Midbrain (tissue), 1 donor: ENCODE data around the gene NDUFA5.
"Not testable (repeated sequence)": the region's sequence is repeated elsewhere in the genome, so short reads cannot be mapped to it uniquely, and the experiment has no call there.

Experiments
- DNase-seq: peaks from one replicate; lab custom pipeline; 2025; lab: John Stamatoyannopoulos, UW

NDUFA5 gene

DNA sequence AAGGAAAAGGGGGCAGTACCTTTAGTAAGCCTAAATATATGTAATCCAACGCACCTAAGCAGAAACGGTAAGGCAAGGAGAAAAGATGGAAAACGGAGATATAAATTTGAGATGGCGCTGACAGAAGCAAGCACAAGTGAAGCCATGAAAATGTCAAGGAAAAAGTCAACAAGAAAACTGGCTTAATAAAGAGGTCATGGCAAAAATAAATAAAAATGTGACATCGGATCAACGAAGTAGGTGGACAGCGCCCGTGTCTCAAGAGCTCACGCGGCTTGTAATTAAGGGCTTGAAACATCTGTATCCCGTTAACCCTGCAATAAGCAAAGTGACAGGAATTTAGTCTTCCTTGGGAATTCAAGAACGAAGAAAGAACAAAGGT lies 611 bp downstream of the NDUFA5 start:
- DNase-seq: no peak

DNA sequence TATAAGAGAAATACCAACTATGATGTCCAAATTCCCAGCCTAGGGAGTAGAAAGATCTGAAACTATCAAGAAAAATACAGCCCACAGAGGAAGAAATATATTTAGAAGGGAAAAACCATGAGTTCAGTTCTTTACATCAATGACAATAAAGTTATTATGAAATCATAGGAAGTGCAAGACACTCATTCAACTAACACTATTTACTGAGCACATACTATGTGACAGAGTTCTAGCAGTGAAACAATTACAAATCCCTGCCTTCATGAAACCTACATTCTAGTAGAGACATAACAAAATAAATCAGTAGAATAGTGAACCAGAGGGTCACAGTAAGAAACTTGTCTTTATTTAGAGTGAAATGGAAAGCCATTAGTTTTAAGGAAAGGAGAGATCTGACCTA lies 2.1 kb downstream of the NDUFA5 start:
- DNase-seq: no peak

DNA sequence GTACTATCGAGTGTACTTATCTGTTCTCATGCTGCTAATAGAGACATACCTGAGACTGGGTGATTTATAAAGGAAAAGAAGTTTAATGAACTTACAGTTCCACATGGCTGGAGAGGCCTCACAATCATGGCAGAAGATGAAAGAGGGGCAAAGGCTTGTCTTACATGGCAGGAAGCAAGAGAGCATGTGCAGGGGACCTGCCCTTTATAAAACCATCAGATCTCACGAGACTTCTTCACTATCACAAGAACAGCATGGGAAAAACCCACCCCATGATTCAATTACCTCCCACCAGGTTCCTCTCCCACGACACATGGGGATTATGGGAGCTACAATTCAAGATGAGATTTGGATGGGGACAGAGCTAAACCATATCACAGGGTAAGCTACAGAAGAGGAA lies 4.5 kb downstream of the NDUFA5 start:
- no peak for DNase-seq

DNA sequence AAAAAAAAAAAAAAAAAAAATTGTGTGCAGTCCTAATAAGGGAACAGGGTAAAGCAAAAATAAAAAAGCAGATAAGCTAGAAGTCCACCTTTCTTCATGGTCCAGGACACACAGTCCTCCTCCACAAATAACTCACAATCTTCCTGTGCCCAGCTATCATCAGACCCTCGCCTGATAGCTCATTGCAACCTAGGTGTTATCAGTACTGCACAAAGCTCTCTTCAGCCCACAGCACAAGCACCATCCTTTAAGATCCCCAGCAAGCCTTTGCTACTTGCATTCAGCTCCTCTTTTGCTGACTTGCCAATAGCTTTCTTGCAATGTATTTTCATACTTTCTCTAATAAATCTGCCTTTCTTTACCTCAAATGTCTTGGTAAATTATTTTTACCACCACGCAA lies 5.0 kb downstream of the NDUFA5 start:
- DNase-seq: no peak

DNA sequence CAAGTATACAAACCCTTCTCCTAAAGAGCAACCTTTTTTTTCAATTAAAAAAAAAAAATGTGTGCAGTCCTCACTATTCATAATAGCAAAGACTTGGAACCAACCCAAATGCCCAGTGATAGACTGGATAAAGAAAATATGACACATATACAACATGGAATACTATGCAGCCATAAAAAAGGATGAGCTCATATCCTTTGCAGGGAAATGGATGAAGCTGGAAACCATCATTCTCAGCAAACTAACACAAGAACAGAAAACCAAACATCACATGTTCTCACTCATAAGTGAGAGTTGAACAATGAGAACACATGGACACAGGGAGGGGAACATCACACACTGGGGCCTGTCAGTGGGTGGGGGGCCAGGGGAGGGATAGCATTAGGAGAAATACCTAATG lies 5.5 kb downstream of the NDUFA5 start:
- DNase-seq: not testable (repeated sequence)

DNA sequence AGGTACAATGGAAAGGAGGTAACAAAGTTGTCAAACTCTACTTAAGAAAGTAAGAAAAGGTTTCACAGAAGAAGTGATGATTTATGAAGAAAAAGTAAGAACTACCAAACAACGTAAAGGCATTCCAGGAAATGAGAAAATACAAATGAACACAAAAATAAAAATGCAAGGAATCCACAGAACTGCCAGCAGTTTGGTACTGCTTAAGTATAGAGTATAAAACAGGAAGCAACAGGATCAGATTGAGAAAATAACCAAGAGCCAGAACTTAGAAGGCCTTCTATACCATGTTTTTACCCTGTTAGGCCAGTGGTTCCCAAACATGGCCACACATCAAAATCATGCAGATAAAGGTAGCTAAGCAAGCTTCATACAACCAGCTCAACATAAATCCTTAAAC lies 9.2 kb downstream of the NDUFA5 start:
- no peak for DNase-seq

DNA sequence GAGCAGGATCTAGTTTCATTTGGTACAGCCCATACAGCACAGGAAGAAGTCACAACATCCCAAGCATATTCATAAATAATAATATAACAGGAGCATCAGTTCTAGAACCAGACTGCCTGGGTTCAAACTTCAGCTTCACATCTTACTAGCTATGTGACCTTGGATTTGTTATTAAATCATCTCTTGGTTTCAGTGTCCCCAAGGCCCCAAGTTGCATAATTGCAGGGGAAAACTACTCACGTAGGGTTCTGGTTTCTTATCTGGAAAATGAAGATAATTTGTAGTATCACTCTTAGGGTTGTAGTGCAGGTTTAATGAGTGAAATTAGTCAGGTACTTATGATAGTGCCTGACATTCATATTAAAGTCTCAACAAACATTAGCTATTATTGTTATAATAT lies 17.7 kb downstream of the NDUFA5 start:
- no peak for DNase-seq

DNA sequence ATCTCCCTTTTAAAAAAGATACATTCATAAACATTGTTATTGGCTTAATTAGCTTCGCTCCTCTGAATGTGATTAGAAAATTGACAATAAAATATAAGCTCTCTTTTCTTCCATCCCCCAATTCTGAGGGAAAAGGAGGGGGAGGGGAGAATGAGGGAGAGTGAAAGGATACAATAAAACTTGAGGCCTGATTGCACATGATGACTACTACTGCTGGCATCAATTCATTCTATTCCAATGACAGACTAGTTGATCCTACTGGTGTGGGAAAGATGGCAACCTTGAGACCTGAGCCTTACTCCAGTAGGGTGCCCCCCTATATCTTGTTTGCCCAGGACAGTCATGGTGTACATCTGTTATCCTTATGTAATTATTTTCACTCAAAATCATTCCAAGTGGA lies 18.7 kb downstream of the NDUFA5 start:
- DNase-seq: no peak

DNA sequence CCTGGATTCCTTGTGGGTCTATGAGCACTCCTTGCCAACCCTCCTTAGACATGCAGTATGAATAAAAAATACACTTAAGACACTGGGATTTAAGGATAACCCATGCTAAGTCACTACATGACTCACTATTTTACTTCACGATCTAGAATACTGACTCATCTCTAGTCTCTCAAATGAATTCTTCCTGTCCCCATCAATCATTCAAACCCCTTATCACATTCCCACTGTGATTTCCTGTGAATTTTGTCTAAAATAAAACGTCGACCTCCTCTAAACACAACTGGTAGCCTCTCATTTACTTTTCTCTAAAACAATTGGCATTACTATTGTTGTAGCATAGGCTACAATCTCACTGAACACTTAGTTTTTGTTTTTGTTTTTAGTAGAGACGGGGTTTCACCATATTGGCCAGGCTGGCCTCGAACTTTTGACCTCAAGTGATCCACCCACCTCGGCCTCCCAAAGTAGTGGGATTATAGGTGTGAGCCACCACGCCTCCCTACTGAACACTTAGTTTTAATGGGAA lies 19.4 kb downstream of the NDUFA5 start:
- DNase-seq: no peak

DNA sequence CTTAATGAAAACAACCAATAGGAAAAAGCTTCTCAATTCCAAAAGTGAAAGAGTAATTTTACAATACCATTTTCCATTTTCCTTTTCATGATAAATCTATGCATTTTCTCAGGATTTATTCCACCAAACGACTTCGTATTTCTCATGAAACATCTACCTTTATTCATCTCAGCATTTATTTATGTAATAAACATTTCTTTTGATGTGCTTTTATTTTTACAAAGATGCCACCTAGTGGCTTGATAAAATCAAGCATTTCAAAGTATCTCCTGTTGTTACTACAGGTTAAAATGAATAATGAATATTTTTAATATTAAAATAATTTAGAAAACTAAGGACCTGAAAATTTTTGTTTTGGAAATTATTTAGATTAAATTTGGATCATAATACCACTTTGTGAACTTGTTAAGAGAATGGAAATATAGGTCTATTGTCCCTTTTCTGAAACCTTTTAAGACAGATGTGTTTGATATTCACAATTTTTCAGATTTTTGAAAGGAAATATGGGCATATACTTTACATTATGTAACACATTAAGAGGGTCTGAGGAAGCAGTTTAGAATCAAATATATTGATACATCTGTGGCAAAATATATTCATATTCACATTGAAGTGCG lies 20.5 kb downstream of the NDUFA5 start:
- DNase-seq: peak; percentile 26

DNA sequence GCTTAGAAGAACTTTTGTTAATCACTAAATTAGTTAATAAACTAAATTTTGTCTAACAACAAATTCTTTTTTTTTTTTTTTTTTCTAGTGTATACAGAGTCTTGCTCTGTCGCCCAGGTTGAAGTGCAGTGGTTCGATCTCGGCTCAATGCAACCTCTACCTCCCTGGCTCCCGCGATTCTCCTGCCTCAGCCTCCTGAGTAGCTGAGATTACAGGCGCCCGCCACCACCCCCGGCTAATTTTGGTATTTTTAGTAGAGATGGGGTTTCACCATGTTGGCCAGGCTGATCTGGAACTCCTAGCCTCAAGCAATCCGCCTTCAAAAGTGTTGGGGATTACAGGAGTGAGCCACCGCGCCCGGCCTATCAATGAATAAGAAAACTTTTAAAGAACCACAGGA lies 22.1 kb downstream of the NDUFA5 start:
- DNase-seq: no peak

DNA sequence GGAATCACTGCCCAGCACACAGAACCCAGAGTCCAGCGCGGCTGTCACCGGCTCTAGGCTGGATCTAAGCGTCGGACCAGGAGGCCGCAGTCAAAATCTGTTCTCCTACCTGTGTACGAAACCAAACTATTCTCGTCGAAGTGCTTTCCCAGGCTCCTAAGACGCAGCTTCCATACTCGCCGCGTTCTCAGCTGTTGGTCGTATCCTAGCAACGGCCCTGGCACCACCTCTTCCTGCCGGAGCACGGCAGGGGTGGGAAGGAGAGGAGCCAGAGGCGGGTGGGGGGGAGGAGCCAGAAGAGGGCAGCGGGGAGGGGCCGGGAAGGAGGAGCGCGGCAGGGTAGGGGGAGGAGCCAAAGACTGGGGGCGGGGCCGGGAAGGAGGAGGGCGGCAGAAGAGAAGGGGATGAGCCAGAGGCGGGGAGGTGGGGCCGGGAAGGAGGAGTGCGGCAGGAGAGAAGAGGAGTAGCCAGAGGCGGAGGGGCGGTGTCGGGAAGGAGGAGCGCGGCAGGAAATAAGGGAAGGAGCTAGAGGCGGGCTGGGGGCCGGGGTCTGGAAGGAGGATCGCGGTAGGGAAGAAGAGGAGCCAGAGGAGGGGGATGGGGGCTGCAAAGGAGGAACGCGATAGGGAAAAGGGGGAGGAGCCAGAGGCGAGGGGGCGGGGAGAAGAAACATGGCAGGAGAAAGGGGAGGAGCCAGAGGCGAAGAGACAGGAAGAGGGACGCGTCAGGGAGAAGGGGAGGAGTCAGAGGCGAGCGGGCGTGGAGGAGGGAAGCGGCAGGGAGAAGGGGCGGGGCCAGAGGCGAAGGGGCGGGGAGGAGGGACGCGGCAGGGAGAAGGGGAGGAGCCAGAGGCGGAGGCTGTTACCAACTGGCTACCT lies 23.0 kb downstream of the NDUFA5 start, which contains the start of gene IQUB:
IQUB (minus strand) TSS at position 213 of the 878 bp plus-strand sequence. CDS start 22,255 bp downstream, outside the sequence.
- peak; percentile 97 for DNase-seq

DNA sequence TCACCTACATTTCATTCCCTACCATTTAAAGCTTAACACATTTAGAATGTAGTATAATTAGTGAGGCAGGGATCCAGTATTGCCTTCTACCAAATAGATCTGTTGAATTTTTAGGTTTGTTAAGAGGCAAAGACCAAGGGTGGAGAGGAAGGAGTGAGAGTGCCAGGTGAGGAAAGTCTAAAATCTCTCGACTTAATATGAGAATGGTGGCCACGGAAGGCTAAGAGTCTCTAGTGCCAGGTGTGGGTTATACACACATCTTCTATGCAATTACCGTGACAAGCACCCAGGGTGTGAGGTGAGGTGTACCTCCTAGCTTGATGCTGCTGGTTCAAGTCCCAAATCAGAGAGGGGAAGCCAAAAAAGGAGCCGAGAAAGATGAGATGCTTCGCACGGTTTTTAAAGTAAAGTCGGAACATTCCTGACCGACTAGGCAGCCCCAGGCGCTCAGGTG lies 23.7 kb downstream of the NDUFA5 start:
- peak; percentile 53 for DNase-seq

DNA sequence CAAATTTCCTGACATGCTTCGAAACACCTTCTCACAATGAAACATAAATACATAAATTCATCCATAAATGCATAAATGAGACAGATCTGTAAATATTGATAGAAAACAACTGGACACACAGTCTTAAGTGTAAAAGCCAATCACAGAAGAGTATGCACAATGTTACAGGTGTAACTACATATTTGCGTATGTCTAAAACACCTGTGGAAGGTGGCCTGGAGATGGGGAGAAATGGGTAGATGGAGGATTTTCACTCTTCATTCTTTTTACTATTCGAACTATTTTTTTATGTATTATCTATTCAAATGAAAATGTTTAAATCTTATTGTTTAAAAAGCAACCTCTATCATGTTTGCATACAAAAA lies 24.1 kb downstream of the NDUFA5 start:
- no peak for DNase-seq

DNA sequence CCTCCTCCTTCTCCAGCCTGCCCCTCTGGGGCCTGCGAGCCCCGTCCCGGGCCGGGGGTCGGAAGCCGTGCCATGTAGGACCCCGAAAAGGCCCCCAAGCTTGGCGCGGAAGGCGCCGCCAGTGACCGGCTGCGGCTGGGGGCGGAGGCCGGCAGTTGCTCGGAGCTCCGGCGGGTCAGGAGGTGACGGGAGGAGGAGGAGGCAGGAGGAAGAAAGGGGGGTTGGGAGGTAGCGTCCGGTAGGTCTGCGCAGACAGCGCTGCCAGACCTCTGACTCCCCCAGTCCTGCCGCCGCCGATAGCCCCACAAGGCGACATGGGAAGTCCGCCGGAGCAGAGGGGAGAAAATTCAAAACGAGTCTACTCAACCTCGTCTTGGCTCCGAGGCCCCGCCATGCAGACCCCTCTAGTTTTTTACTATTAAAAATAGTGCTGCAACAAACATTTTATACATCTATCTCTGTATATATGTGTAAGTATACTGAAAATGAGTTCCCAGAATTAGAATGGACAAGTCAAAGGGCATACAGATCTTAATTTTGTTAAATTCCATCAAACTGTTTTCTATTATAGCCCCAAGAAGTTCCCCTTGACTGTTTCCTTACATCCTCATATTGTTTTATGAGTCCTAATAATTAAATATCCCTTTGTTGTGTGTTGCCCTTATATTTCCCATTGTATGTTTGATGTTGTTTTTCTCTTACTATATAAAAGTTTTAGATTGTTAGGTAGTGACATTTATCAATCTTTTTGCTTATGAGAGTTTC lies 24.6 kb downstream of the NDUFA5 start:
- DNase-seq: not testable (repeated sequence)

DNA sequence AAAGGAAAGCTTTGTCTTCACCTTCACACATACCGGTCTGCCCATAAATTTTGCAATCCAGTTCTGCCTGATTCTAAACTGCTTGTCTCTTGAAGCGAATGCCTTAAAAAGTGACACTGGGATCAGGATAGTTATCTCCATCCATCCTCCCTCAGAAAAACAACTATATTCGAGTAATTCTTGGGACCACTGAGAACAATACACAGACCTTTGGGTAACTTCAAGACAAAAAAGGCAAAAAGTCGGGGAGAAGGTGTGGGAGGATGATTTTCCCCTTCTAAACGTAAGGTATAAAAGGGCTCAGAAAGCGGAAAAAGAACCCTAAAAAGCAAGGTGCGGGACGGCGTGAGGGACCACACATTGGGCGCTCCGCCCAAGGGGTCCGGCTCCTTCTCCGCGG lies 25.3 kb downstream of the NDUFA5 start:
- DNase-seq: not testable (repeated sequence)

DNA sequence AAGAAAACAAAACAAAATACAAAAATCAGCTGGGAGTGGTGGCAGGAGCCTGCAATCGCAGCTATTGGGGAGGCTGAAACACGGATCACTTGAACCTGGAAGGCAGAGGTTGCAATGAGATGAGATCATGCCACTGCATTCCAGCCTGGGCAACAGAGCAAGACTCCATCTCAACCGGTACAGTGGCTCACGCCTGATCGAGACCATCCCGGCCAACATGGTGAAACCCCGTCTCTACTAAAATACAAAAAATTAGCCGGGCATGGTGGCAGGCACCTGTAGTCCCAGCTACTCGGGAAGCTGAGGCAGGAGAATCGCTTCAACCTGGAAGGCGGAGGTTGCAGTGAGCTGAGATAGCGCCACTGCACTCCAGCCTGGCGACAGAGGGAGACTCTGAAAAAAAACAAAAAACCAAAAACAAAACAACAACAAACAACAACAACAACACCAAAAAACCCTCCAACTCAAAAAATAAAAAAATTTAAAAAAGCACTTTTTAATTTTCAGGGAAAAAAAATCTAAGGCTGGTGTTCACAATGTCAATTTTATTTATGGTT lies 27.5 kb downstream of the NDUFA5 start:
- DNase-seq: not testable (repeated sequence)

DNA sequence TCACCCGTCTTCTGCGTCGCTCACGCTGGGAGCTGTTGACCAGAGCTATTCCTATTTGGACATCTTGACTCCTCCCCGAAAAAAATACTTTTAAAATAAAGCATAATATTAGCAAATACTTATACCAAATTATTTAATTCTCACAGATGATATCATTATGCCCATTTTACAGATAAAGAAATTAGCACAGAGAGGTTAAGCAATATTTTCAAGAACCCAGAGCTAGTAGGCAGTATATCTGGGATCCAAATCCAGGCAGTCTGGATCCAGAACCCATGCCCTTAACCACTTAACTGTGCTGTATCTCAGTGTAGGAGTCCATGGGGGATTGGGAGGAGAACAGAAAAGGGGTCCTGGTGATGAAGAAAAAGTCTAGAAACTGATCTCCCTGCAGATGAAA lies 29.4 kb downstream of the NDUFA5 start:
- no peak for DNase-seq

DNA sequence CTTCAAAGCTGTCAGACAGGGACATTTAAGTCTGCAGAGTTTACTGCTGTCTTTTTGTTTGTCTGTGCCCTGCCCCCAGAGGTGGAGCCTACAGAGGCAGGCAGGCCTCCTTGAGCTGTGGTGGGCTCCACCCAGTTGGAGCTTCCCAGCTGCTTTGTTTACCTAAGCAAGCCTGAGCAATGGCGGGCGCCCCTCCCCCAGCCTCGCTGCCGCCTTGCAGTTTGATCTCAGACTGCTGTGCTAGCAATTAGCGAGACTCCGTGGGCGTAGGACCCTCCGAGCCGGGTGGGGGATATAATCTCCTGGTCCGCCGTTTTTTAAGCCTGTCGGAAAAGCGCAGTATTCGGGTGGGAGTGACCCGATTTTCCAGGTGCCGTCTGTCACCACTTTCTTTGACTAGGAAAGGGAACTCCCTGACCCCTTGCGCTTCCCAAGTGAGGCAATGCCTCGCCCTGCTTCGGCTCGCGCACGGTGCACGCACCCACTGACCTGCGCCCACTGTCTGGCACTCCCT lies 29.8 kb downstream of the NDUFA5 start:
- DNase-seq: not testable (repeated sequence)

DNA sequence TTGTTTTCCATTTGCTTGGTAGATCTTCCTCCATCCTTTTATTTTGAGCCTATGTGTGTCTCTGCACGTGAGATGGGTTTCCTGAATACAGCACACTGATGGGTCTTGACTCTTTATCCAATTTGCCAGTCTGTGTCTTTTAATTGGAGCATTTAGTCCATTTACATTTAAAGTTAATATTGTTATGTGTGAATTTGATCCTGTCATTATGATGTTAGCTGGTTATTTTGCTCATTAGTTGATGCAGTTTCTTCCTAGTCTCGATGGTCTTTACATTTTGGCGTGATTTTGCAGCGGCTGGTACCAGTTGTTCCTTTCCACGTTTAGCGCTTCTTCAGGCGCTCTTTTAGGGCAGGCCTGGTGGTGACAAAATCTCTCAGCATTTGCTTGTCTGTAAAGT lies 31.1 kb downstream of the NDUFA5 start:
- DNase-seq: not testable (repeated sequence)

DNA sequence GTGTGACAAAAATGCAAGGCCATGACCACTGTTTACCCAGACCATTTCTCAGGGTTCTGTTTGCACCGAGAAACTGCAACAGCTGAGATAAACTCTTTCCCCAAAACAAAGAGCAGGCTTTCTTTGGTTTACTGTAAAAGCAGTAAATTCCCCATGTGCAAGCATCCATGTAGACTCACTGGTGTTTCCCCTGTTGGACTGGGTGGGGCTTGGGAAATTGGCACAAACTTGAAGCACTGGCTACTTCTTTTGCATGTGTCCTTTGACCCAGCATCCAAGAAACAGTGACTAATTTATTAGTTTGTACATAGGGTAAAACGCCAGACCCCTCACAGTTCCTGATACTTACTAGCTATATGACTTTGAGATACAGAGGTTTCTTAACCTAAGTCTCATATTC lies 35.6 kb downstream of the NDUFA5 start:
- DNase-seq: no peak

DNA sequence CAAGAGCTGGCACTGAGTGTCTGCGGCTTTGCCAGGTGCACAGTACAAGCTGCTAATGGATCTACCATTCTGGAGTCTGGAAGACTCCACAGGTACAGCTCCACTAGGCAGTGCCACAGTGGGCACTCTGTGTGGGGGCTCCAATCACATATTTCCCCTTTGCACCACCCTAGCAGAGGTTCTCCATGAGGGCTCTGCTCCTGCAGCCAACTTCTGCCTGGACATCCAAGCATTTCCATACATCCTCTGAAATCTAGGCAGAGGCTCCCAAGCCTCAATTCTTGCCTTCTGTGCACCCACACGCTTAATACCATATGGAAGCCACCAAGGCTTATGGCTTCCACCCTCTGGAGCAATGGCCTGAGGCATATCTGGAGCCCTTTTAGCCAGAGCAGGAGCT lies 52.4 kb downstream of the NDUFA5 start:
- DNase-seq: no peak
